GM21423 (cell line): Measurements from ENCODE around the gene LAMA2.

Experiments
- ATAC-seq: cut with Tn5 transposase; IDR thresholded peaks from one replicate; pipeline ENCODE4 v1.9.1; 2021; ENCODE audit warnings: mild to moderate bottlenecking, moderate library complexity; ENCODE audit not compliant: unreplicated experiment

The LAMA2 gene

GRCh38 chr6:129544892-129545612, 662.1 kb downstream of the LAMA2 start:
- ATAC-seq: no peak

DNA sequence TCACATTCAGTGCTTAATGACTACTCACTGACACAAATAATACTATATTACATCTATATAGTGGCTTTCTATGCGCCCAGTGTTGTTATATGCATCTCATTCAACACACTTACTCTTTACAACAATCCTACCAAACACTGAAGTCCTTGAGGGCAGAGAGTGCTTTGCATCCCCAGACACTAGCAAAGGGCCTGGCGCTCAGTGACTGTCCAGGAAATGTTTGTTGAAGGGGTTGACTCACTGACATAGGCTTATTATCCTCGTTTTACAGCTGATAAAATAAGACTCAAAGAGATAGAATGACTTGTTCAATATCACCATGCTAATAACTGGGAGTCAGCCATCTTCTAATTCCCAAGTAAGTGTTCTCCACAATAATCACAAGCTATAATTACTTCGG, 663.8 kb downstream of the LAMA2 start:
- no peak for ATAC-seq

DNA sequence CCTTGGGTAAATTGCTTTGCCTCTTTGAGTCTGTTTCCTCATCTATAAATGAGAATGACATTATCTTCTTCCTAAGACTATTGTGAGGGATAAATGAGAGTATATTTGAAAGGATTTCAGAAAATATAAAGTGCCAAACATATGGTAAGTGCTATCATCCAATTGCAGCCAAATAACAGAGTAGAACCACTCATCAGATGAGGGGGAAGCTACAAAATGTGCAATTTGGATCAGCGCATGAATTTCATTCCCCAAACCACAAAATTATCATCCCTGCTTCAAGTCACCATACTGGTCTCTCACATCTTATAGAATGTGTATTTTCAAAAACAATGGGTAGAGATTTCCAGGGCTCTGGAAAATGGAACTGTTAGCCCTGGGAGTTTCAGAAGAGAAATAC, 668.5 kb downstream of the LAMA2 start:
- no peak for ATAC-seq

DNA sequence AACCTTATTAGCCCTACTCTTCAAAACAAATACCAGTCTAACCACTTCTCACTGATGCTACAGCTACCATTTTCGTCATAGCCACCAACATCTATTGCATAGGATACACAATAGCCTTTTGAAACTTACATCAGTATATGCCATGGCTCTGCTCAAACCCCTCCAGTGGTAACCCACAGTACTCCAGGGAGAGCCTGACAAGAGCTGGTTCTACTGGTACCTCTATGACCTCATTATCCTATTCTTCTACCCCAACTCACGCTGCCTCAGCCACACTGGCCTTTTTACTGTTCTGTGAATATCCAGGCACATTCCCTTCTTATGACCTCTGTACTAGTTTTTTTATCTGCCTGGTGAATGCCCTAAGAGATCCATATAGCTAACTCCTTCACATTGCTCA, 669.5 kb downstream of the LAMA2 start:
- no peak for ATAC-seq

- no peak for ATAC-seq
Measured at GRCh38 chr6:129555206-129555832, 672.4 kb downstream of the LAMA2 start.

- ATAC-seq: no peak
Measured at GRCh38 chr6:129558248-129558647, 675.3 kb downstream of the LAMA2 start.

DNA sequence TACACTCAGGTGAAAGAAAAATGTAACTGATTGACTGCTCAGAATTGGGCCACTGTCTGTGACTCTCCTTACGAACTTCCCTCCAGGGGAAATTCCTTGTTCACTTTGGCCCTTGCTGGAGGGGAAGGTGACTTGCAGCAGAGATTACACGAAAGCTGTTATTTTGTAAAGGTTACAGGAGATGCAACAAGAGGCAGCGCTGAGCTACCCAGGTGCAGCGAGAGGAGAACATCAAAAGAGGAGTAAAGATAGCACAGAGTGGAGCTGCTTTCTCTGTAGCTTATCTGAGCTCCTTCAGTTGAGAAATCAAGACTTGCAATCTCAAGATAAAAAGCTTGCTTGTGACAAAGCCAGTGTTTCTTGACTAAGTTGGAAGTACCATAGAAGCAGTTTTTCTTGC, 682.4 kb downstream of the LAMA2 start:
- ATAC-seq: no peak

- no peak for ATAC-seq
Measured at GRCh38 chr6:129565811-129566210, 682.9 kb downstream of the LAMA2 start.
